Measurements from ENCODE around the gene BLVRA. TPM values are rescaled to one million over a fixed set of nuclear protein-coding genes. Genes with fewer than 3 reads are reported as not detected.

The BLVRA gene
- polyA plus RNA-seq, 3 donors: 71.9 to 238 (median 199) TPM

DNA sequence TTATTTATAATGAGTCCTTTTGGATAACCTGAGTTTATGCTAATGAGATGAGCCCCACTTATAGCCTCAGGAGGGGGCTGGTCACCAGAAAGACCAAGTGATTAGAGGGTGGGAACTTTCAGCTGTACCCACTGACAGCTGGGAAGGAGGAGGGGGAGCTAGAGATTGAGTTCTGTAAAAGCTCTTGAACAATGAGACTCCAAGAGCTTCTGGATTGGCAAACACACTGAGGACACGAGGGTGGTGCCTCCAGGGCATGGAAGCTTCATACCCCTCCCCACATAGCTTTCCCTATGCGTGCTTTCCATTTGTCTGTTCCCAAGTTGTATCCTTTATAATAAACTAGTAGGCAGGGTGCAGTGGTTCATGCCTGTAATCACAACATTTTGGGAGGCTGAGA lies 90.6 kb downstream of the BLVRA start:
- Mint-ChIP-seq H3K27ac (no peak overlapping the region), H3K4me1 (peaks cover 3% of the 10 kb centered on the region)
- TF ChIP-seq, protein P1, sequence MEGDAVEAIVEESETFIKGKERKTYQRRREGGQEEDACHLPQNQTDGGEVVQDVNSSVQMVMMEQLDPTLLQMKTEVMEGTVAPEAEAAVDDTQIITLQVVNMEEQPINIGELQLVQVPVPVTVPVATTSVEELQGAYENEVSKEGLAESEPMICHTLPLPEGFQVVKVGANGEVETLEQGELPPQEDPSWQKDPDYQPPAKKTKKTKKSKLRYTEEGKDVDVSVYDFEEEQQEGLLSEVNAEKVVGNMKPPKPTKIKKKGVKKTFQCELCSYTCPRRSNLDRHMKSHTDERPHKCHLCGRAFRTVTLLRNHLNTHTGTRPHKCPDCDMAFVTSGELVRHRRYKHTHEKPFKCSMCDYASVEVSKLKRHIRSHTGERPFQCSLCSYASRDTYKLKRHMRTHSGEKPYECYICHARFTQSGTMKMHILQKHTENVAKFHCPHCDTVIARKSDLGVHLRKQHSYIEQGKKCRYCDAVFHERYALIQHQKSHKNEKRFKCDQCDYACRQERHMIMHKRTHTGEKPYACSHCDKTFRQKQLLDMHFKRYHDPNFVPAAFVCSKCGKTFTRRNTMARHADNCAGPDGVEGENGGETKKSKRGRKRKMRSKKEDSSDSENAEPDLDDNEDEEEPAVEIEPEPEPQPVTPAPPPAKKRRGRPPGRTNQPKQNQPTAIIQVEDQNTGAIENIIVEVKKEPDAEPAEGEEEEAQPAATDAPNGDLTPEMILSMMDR (IDR thresholded peaks at IDR 0.05): no peak

DNA sequence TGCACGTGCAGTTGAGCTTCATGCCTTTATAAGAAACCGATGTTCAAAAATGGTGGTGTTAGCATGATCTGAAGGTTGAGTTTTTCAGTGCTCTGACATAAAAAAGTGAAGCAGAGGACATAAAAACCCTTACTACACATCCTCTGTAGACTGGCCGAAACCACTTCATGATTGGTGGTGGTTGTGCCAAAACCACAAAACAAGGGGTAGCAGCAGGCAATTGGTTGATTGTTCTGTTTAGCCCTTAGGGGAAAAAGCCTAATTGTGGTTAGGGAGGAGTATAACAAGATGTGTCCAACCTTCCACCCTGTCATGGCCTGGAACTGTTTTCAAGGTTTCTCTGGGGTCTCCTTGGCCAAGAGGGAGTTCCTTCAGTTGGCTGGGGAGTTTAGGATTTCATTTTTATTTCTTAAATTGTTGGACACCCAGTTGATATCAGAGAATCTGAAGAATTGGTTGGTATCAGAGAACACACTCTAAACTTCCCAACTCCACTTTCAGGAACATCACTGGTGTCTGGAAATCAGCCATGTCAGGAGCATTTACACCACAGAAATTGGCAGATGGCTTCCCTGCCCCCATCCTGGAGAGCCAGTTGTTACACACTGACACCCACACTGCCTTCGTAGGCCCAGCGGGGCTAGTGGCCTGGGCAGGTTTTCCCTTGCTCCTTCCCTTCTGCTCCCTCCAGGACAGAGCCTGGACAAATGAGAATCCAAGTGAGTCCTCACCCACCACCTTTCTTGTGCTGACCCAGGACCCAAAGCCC lies 92.1 kb downstream of the BLVRA start:
- intact Hi-C loops (cut with micrococcal nuclease): no loop called here
- H3K9me3 Mint-ChIP-seq: peaks cover 0 to 4% (median 0%) of the 10 kb centered on the region in 7 donors
- 92% methylated on average over 2 of the region's 5 CpGs for WGBS (ENCODE audit: insufficient coverage)
- H3K4me1 Mint-ChIP-seq: peaks cover 3% of the 10 kb centered on the region
- peaks cover 22 to 26% (median 24%) of the 10 kb centered on the region in 3 donors for H3K27me3 Mint-ChIP-seq (ENCODE audit: low read depth in 3 of 3)
- no peak overlapping the region for H3K9ac ChIP-seq (ENCODE audit: insufficient read depth, low read length, poor library complexity, severe bottlenecking)
- no peaks in the 10 kb centered on the region for H3K9me3 ChIP-seq (replicated peaks in 1 of 2; ENCODE audit: control insufficient read depth in 1 of 2, insufficient read depth in 1 of 2, low read length in 2 of 2)
- peaks cover 0 to 5% of the 10 kb centered on the region in 2 donors for H3K27me3 ChIP-seq (ENCODE audit: control insufficient read depth in 2 of 2, insufficient read depth in 2 of 2, low read length in 2 of 2)
- TF ChIP-seq, protein P1 (IDR thresholded peaks at IDR 0.05): no peak
- no peaks in the 10 kb centered on the region for H3K36me3 Mint-ChIP-seq
- H3K36me3 ChIP-seq (replicated peaks in 1 of 2; ENCODE audit: control insufficient read depth in 1 of 2, insufficient read depth in 2 of 2, low read length in 2 of 2): no peaks in the 10 kb centered on the region
- H2AFZ ChIP-seq (ENCODE audit: insufficient read depth, low read depth, low read length, poor library complexity, severe bottlenecking): no peak overlapping the region
- H3K27ac ChIP-seq (ENCODE audit: low read depth in 1 of 2, low read length in 2 of 2): no peak overlapping the region
- no peak overlapping the region for H3K4me3 ChIP-seq (replicated peaks in 1 of 3; ENCODE audit: low read depth in 2 of 3, low read length in 3 of 3)
- H3K4me3 Mint-ChIP-seq: no peak overlapping the region
- H4K20me1 ChIP-seq (ENCODE audit: insufficient read depth, low read length): no peaks in the 10 kb centered on the region
- no peak overlapping the region for H3K27ac Mint-ChIP-seq
- H3K4me1 ChIP-seq (ENCODE audit: control insufficient read depth in 1 of 2, insufficient read depth in 2 of 2, low read length in 2 of 2): no peaks in the 10 kb centered on the region
- H3K79me2 ChIP-seq (ENCODE audit: insufficient read depth, low read length): no peaks in the 10 kb centered on the region
- no peak for DNase-seq
- no peak overlapping the region for H3K4me2 ChIP-seq (replicated peaks; ENCODE audit: extremely low read depth, low read length, poor library complexity, severe bottlenecking)

More for the DNA sequence above, 90.6 kb downstream of the BLVRA start:
- Histone ChIP-seq H3K79me2 (ENCODE audit: insufficient read depth, low read length) (no peaks in the 10 kb centered on the region), H3K4me3 (replicated peaks in 1 of 3; ENCODE audit: low read depth in 2 of 3, low read length in 3 of 3) (no peak overlapping the region), H2AFZ (ENCODE audit: insufficient read depth, low read depth, low read length, poor library complexity, severe bottlenecking) (no peak overlapping the region), H3K9ac (ENCODE audit: insufficient read depth, low read length, poor library complexity, severe bottlenecking) (no peak overlapping the region), H4K20me1 (ENCODE audit: insufficient read depth, low read length) (no peaks in the 10 kb centered on the region), H3K4me2 (replicated peaks; ENCODE audit: extremely low read depth, low read length, poor library complexity, severe bottlenecking) (no peak overlapping the region), H3K27ac (ENCODE audit: low read depth in 1 of 2, low read length in 2 of 2) (no peak overlapping the region), H3K9me3 (replicated peaks in 1 of 2; ENCODE audit: control insufficient read depth in 1 of 2, insufficient read depth in 1 of 2, low read length in 2 of 2) (no peaks in the 10 kb centered on the region), H3K4me1 (ENCODE audit: control insufficient read depth in 1 of 2, insufficient read depth in 2 of 2, low read length in 2 of 2) (no peaks in the 10 kb centered on the region), H3K27me3 (ENCODE audit: control insufficient read depth in 2 of 2, insufficient read depth in 2 of 2, low read length in 2 of 2) (peaks cover 0 to 5% of the 10 kb centered on the region in 2 donors), H3K36me3 (replicated peaks in 1 of 2; ENCODE audit: control insufficient read depth in 1 of 2, insufficient read depth in 2 of 2, low read length in 2 of 2) (no peaks in the 10 kb centered on the region)
- WGBS (ENCODE audit: insufficient coverage): no CpG with 5 or more reads among the region's 2 CpGs
- intact Hi-C loops (cut with micrococcal nuclease): no loop called here
- Mint-ChIP-seq H3K27me3 (ENCODE audit: low read depth in 3 of 3) (peaks cover 20 to 24% (median 23%) of the 10 kb centered on the region in 3 donors), H3K36me3 (no peaks in the 10 kb centered on the region), H3K4me3 (no peak overlapping the region), H3K9me3 (peaks cover 0 to 4% (median 0%) of the 10 kb centered on the region in 7 donors)
- no peak for DNase-seq

All from CD14-positive monocyte (primary cell).